Islet precursor cell (in vitro differentiated cells): ENCODE results near the gene GOT2.
"Not testable (repeated sequence)": the region's sequence is repeated elsewhere in the genome, so short reads cannot be mapped to it uniquely, and the experiment has no call there.

Experiments
- DNase-seq: peaks from one replicate; pipeline ENCODE4 v3.0.0-alpha.2; 2018

Gene GOT2

GRCh38 chr16:58716468-58716867 is 17.6 kb downstream of the GOT2 start:
- no peak for DNase-seq

GRCh38 chr16:58713742-58714141 is 20.4 kb downstream of the GOT2 start:
- no peak for DNase-seq

GRCh38 chr16:58709333-58709732 is 24.8 kb downstream of the GOT2 start:
- DNase-seq = no peak

- DNase-seq = no peak
Measured at GRCh38 chr16:58699151-58699550, 35.0 kb downstream of the GOT2 start.

- no peak for DNase-seq
Measured at GRCh38 chr16:58695368-58695767, 38.7 kb downstream of the GOT2 start.

GRCh38 chr16:58692450-58692849 is 41.7 kb downstream of the GOT2 start:
- no peak for DNase-seq

GRCh38 chr16:58686985-58687706 is 47.0 kb downstream of the GOT2 start:
- DNase-seq = not testable (repeated sequence)

- DNase-seq = no peak
Measured at GRCh38 chr16:58685084-58685449, 49.0 kb downstream of the GOT2 start.

GRCh38 chr16:58684354-58685083 is 49.6 kb downstream of the GOT2 start, which contains the start of gene SLC38A7:
TSS of gene SLC38A7 (minus strand) at chr16:58684770. CDS start at chr16:58680126, 4,644 bp downstream.
- DNase-seq = peak; percentile 94

GRCh38 chr16:58684001-58684353 is 50.1 kb downstream of the GOT2 start:
- no peak for DNase-seq

GRCh38 chr16:58679763-58680162 is 54.4 kb downstream of the GOT2 start:
- DNase-seq = no peak

- no peak for DNase-seq
Measured at GRCh38 chr16:58678716-58679115, 55.4 kb downstream of the GOT2 start.

GRCh38 chr16:58678269-58678668 is 55.8 kb downstream of the GOT2 start:
- no peak for DNase-seq

- no peak for DNase-seq
Measured at GRCh38 chr16:58670946-58671583, 63.1 kb downstream of the GOT2 start.

- no peak for DNase-seq
Measured at GRCh38 chr16:58670177-58670576, 63.9 kb downstream of the GOT2 start.

GRCh38 chr16:58665200-58665599 is 68.9 kb downstream of the GOT2 start:
- no peak for DNase-seq

- peak; percentile 90 for DNase-seq
Measured at GRCh38 chr16:58661199-58661830, 72.8 kb downstream of the GOT2 start.

- DNase-seq = not testable (repeated sequence)
Measured at GRCh38 chr16:58659911-58660310, 74.2 kb downstream of the GOT2 start.

GRCh38 chr16:58658796-58659211 is 75.3 kb downstream of the GOT2 start:
- no peak for DNase-seq
